H1 (cell line): ENCODE measurements around the gene PIK3R1. TPM values are rescaled to one million over a fixed set of nuclear protein-coding genes. Genes with fewer than 3 reads are reported as not detected.

Source experiments
- CTCF ChIA-PET: fragments of 300-600 bp; sonication (Branson Sonifier 250); formaldehyde crosslinking; loops from one replicate; lab custom pipeline; 2021; ENCODE audit not compliant: partially characterized antibody; lab: Charles Lee
- POLR2A ChIA-PET: fragments of 300-600 bp; sonication (Branson Sonifier 250); formaldehyde crosslinking; loops from one replicate; lab custom pipeline; 2021; ENCODE audit warnings: inconsistent platforms; ENCODE audit not compliant: partially characterized antibody; lab: Charles Lee
- DNase-seq, 2 experiments: peaks; one replicate each; pipeline versions ENCODE4 v3.0.0 to v3.0.0-alpha.2; 2010 to 2022; ENCODE audit warnings: low spot score in 2 of 2, low read depth in 1 of 2, mixed read lengths in 1 of 2
- FAIRE-seq: peaks from 2 replicates; lab custom pipeline; 2011; peaks lifted over from hg19 to GRCh38; lab: Jason Lieb, UNC
- H2AFZ ChIP-seq: 2 replicates; pipeline ENCODE4 v1.8.1; 2012; ENCODE audit warnings: low read length, inconsistent platforms
- H2AK5ac ChIP-seq: 2 replicates; pipeline ENCODE4 v1.6.1; 2013; ENCODE audit warnings: low read depth, low read length
- H2BK120ac ChIP-seq: replicated peaks from 2 replicates; pipeline ENCODE3; 2013; ENCODE audit warnings: low read depth, low read length, inconsistent platforms
- H2BK12ac ChIP-seq: 2 replicates; pipeline ENCODE4 v1.6.1; 2013; ENCODE audit warnings: low read depth, low read length
- H2BK15ac ChIP-seq: 2 replicates; pipeline ENCODE4 v1.6.1; 2013; ENCODE audit warnings: low read length
- H2BK20ac ChIP-seq: 2 replicates; pipeline ENCODE4 v1.6.1; 2013; ENCODE audit warnings: low read length
- H2BK5ac ChIP-seq: 2 replicates; pipeline ENCODE4 v1.6.1; 2013; ENCODE audit warnings: low read depth, low read length
- H3K14ac ChIP-seq: 2 replicates; pipeline ENCODE4 v1.6.1; 2013; ENCODE audit warnings: inconsistent platforms; ENCODE audit not compliant: insufficient read length
- H3K18ac ChIP-seq: 2 replicates; pipeline ENCODE4 v1.6.1; 2013; ENCODE audit warnings: low read length; ENCODE audit errors: extremely low read depth
- H3K23ac ChIP-seq: 2 replicates; pipeline ENCODE4 v1.6.1; 2013; ENCODE audit warnings: inconsistent platforms; ENCODE audit not compliant: insufficient read length
- H3K23me2 ChIP-seq: 2 replicates; pipeline ENCODE4 v1.6.1; 2013; ENCODE audit warnings: low read depth, low read length
- H3K27ac ChIP-seq: 2 replicates; pipeline ENCODE4 v1.6.1; 2011; ENCODE audit warnings: low read depth, low read length, inconsistent platforms
- H3K27me3 ChIP-seq, 4 experiments: replicated peaks in 1 of 4; 1 replicate in 1 of 4; 2 replicates in 3 of 4; pipeline versions ENCODE4 v1.6.1 to v1.8.1; 2011 to 2013; ENCODE audit warnings: low read length in 3 of 4, mild to moderate bottlenecking in 3 of 4, inconsistent platforms in 2 of 4, mixed read lengths in 2 of 4, moderate library complexity in 1 of 4; ENCODE audit not compliant: control insufficient read depth in 3 of 4, insufficient read depth in 3 of 4; ENCODE audit errors: extremely low read depth in 1 of 4
- H3K36me3 ChIP-seq, 4 experiments: 2 replicates each; pipeline versions ENCODE4 v1.6.1 to v1.8.1; 2011 to 2013; ENCODE audit warnings: mild to moderate bottlenecking in 4 of 4, low read length in 3 of 4, moderate library complexity in 2 of 4, control low read depth in 1 of 4, inconsistent platforms in 1 of 4; ENCODE audit not compliant: insufficient read depth in 4 of 4, control insufficient read depth in 2 of 4
- H3K4ac ChIP-seq: replicated peaks from 2 replicates; pipeline ENCODE3; 2013; ENCODE audit warnings: low read length, low read depth, mixed read lengths, inconsistent platforms; ENCODE audit not compliant: insufficient read length
- H3K4me1 ChIP-seq, 4 experiments: replicated peaks in 1 of 4; 1 replicate in 1 of 4; 2 replicates in 3 of 4; pipeline versions ENCODE4 v1.6.1 to v1.8.1; 2011 to 2013; ENCODE audit warnings: low read length in 3 of 4, inconsistent platforms in 2 of 4, mixed read lengths in 1 of 4; ENCODE audit not compliant: insufficient read depth in 4 of 4, control insufficient read depth in 3 of 4
- H3K4me2 ChIP-seq, 2 experiments: 2 replicates each; pipeline versions ENCODE4 v1.6.1 to v1.8.1; 2011 to 2013; ENCODE audit warnings: low read depth in 2 of 2, low read length in 2 of 2, control low read depth in 1 of 2, inconsistent platforms in 1 of 2, mild to moderate bottlenecking in 1 of 2; ENCODE audit not compliant: insufficient read depth in 1 of 2
- H3K4me3 ChIP-seq, 4 experiments: fragments of 200-600, 300-600 bp in 1 of 4; sonication (generic), shearing (Covaris generic), sonication (Bioruptor Twin) in 1 of 4; 2 replicates each; pipeline versions ENCODE4 v1.5.1 to v1.8.1; 2011 to 2016; ENCODE audit warnings: low read length in 4 of 4, low read depth in 3 of 4, control low read depth in 2 of 4, inconsistent platforms in 2 of 4, mild to moderate bottlenecking in 2 of 4, mixed read lengths in 1 of 4, moderate library complexity in 1 of 4; ENCODE audit not compliant: insufficient read depth in 2 of 4; ENCODE audit errors: extremely low read depth in 1 of 4
- H3K56ac ChIP-seq: replicated peaks from 2 replicates; pipeline ENCODE3; 2013; ENCODE audit warnings: low read depth, mild to moderate bottlenecking, mixed read lengths, low read length, inconsistent platforms; ENCODE audit not compliant: insufficient read length
- H3K79me1 ChIP-seq: 2 replicates; pipeline ENCODE4 v1.6.1; 2013; ENCODE audit warnings: low read depth, low read length, control low read depth
- H3K79me2 ChIP-seq, 2 experiments: 2 replicates each; pipeline versions ENCODE4 v1.6.1 to v1.8.1; 2012 to 2013; ENCODE audit warnings: low read length in 2 of 2, mild to moderate bottlenecking in 2 of 2, inconsistent platforms in 1 of 2; ENCODE audit not compliant: insufficient read depth in 2 of 2, control insufficient read depth in 1 of 2
- H3K9ac ChIP-seq, 4 experiments: replicated peaks in 1 of 4; 1 replicate in 1 of 4; 2 replicates in 3 of 4; pipeline versions ENCODE4 v1.6.1 to v1.8.1; 2011 to 2013; ENCODE audit warnings: low read depth in 3 of 4, low read length in 3 of 4, control low read depth in 2 of 4, mild to moderate bottlenecking in 2 of 4, moderate library complexity in 2 of 4, inconsistent platforms in 1 of 4; ENCODE audit errors: extremely low read depth in 1 of 4
- H3K9me3 ChIP-seq, 2 experiments: 2 replicates each; pipeline versions ENCODE4 v1.6.1 to v1.8.1; 2012 to 2013; ENCODE audit warnings: mild to moderate bottlenecking in 2 of 2, moderate library complexity in 2 of 2, control low read depth in 1 of 2, inconsistent platforms in 1 of 2, low read depth in 1 of 2, low read length in 1 of 2, mixed read lengths in 1 of 2; ENCODE audit not compliant: insufficient read depth in 2 of 2
- H4K20me1 ChIP-seq, 2 experiments: replicated peaks in 1 of 2; 2 replicates each; pipeline versions ENCODE3 to v1.8.1; 2011 to 2013; ENCODE audit warnings: inconsistent platforms in 2 of 2, low read length in 2 of 2, mild to moderate bottlenecking in 1 of 2; ENCODE audit not compliant: insufficient read depth in 2 of 2, control insufficient read depth in 1 of 2
- H4K5ac ChIP-seq: 2 replicates; pipeline ENCODE4 v1.6.1; 2013; ENCODE audit warnings: low read length, low read depth, mixed read lengths, inconsistent platforms; ENCODE audit not compliant: insufficient read length
- H4K8ac ChIP-seq: 2 replicates; pipeline ENCODE4 v1.8.0; 2013; ENCODE audit warnings: mild to moderate bottlenecking, moderate library complexity, low read length, inconsistent platforms; ENCODE audit not compliant: insufficient read depth; ENCODE audit errors: extremely low read depth
- H4K91ac ChIP-seq: replicated peaks from 2 replicates; pipeline ENCODE3; 2013; ENCODE audit warnings: low read length, mixed read lengths, inconsistent platforms; ENCODE audit not compliant: insufficient read length
- CBX5 ChIP-seq: fragments of 300-800, 300-1000 bp; sonication (generic); IDR thresholded peaks from 2 replicates; pipeline ENCODE4 v1.7.1; 2016; ENCODE audit warnings: antibody characterized with exemption, low read length, low read depth
- CHD2 ChIP-seq: IDR thresholded peaks from 2 replicates; pipeline ENCODE4 v1.6.1; 2012; ENCODE audit warnings: low read length, improper control_type of control experiment
- EGR1 ChIP-seq: IDR thresholded peaks from 2 replicates; pipeline ENCODE4 v1.6.1; 2011; ENCODE audit warnings: low read depth, low read length, borderline replicate concordance
- FOSL1 ChIP-seq: IDR thresholded peaks from 2 replicates; pipeline ENCODE4 v1.6.1; 2011; ENCODE audit warnings: mild to moderate bottlenecking, low read depth, low read length, moderate library complexity; ENCODE audit not compliant: insufficient read depth
- KDM1A ChIP-seq: fragments of 200-600, 300-600 bp; sonication (generic); IDR thresholded peaks from 2 replicates; pipeline ENCODE4 v1.7.1; 2016; ENCODE audit warnings: mild to moderate bottlenecking, low read length, borderline replicate concordance
- KDM4A ChIP-seq: IDR thresholded peaks from one replicate; pipeline ENCODE4 v1.7.1; 2012; ENCODE audit warnings: low read depth, mild to moderate bottlenecking, moderate library complexity, low read length, inconsistent platforms; ENCODE audit not compliant: severe bottlenecking
- NRF1 ChIP-seq: IDR thresholded peaks from 2 replicates; pipeline ENCODE4 v1.6.1; 2011; ENCODE audit warnings: mild to moderate bottlenecking, low read depth, low read length, improper control_type of control experiment
- PHF8 ChIP-seq: fragments of 200-600 bp; sonication (generic); conservative IDR thresholded peaks from 2 replicates; pipeline ENCODE4 v1.7.1; 2012; ENCODE audit warnings: low read depth, mild to moderate bottlenecking, inconsistent platforms, low read length, moderate library complexity
- RFX5 ChIP-seq: IDR thresholded peaks from 2 replicates; pipeline ENCODE4 v1.6.1; 2011; ENCODE audit warnings: low read depth, low read length, improper control_type of control experiment, borderline replicate concordance
- SP2 ChIP-seq: IDR thresholded peaks from 2 replicates; pipeline ENCODE4 v1.6.1; 2012; ENCODE audit warnings: mild to moderate bottlenecking, low read length, inconsistent platforms
- SRF ChIP-seq: IDR thresholded peaks from 2 replicates; pipeline ENCODE4 v1.6.1; 2011; ENCODE audit warnings: mild to moderate bottlenecking, low read depth, low read length, moderate library complexity
- TCF12 ChIP-seq: IDR thresholded peaks from 2 replicates; pipeline ENCODE4 v1.6.1; 2011; ENCODE audit warnings: low read depth, mild to moderate bottlenecking, low read length
- WGBS, 2 experiments: shearing (Covaris generic) in 1 of 2; methylation state at CpG; one replicate each; pipeline versions ENCODE4 v1.1.6 to v1.1.7; 2013 to 2015; ENCODE audit warnings: low lambda C conversion rate in 2 of 2, mixed read lengths in 2 of 2, inconsistent platforms in 1 of 2, low coverage in 1 of 2, missing lambda C conversion rate in 1 of 2; ENCODE audit not compliant: insufficient replicate concordance in 2 of 2, insufficient coverage in 1 of 2, insufficient read length in 1 of 2; ENCODE audit errors: extremely low coverage in 1 of 2, missing lambda C conversion rate in 1 of 2; 5-methylcytosine and 5-hydroxymethylcytosine counted together
- polyA plus RNA-seq, 7 experiments: library from polyadenylated mRNA; depleted of rRNA in 3 of 7; stranded (reverse) in 5 of 7; unstranded in 2 of 7; fragments of >200 nt in 5 of 7; fragments of 200-250 nt in 2 of 7; gene quantifications; 1 replicate in 5 of 7; 2 replicates in 1 of 7; 4 replicates in 1 of 7; pipeline versions ENCODE4 v1.2.1 to v1.2.3, GENCODE V29; 2011 to 2013; ENCODE audit warnings: missing spikeins in 2 of 7, mixed read lengths in 2 of 7
- total RNA-seq: library from RNA; stranded (reverse); fragmentation: NEBNext Ultra II Directional; extraction: Animal tissue kit (Norgen Biotek cat#: 25700); gene quantifications from 2 replicates; pipeline ENCODE4 v1.2.1, GENCODE V29; 2021
- TF ChIP-seq, protein P1 (sequence below): IDR thresholded peaks from 2 replicates; pipeline ENCODE4 v1.6.1; 2012; ENCODE audit warnings: low read length, inconsistent platforms

The PIK3R1 gene
- total and polyA plus RNA-seq, 2 of the 8 experiments (the other 6 are each of a cell fraction or from before 2014, with no cell fraction given) = 2.3 to 13.7 TPM

DNA sequence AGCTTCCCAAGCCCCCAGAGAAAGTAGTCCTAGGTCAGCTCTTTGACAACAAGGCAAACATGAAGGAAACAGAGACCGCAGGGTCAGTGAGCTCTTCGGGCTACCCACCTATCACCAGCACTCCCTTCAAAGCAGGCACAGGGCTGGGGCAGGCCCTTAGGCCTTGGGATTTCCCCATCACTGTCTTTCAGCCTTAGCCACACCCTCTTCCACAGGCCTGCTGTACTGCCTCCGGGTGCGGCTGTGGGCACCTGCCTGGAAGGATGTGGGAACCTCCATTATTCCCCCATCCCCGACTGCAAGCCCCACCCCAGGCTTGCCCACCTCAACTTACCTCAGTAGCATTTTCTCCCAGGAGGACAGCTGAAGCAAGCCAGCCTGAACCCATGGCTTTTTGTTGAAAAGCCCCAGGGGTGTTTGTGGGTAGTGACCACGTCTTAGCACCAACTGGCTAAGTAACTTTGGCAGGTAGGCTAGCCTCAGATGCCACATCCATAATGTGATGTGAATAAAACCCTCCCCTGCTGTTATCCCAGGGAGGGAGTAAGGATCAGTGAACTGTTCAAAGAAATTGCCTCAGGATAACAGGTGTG is 100.2 kb downstream of the PIK3R1 start:
- WGBS, 2 experiments = 88% methylated on average over 5 of the region's 6 CpGs; no CpG with 5 or more reads in 1 of the 2 experiments
- ChIA-PET CTCF (interaction anchor here (0.6 kb wide), 1 partner anchor 1043 kb away, joined by 3 read pairs; no protein-coding TSS in a partner anchor), POLR2A (no interaction called here)
- Histone ChIP-seq H2AFZ (no peak overlapping the region), H3K4me3 (no peak overlapping the region), H4K5ac (no peak overlapping the region), H3K23me2 (no peaks in the 10 kb centered on the region; the same call in 1 of the 2 replicates), H4K8ac (no peak overlapping the region), H2AK5ac (no peak overlapping the region), H3K9ac (no peak overlapping the region), H2BK20ac (no peak overlapping the region), H3K4me1 (no peaks in the 10 kb centered on the region), H3K4me2 (no peak overlapping the region), H3K56ac (no peak overlapping the region), H3K36me3 (no peaks in the 10 kb centered on the region), H2BK120ac (no peak overlapping the region), H2BK15ac (no peak overlapping the region), H3K27me3 (no peaks in the 10 kb centered on the region), H2BK12ac (no peak overlapping the region), H3K79me1 (no peaks in the 10 kb centered on the region), H3K4ac (no peak overlapping the region), H4K91ac (no peak overlapping the region), H4K20me1 (no peaks in the 10 kb centered on the region), H2BK5ac (no peak overlapping the region), H3K18ac (no peak overlapping the region), H3K14ac (no peak overlapping the region), H3K23ac (no peak overlapping the region), H3K79me2 (no peaks in the 10 kb centered on the region), H3K9me3 (peaks cover 0 to 4% of the 10 kb centered on the region in 2 experiments; a peak in 1 of 4 replicates), H3K27ac (no peak overlapping the region)
- FAIRE-seq (no peak), DNase-seq (no peak)
- TF ChIP-seq TCF12 (no peak), SRF (no peak), CHD2 (no peak), RFX5 (no peak), KDM1A (no peak), FOSL1 (no peak), CBX5 (no peak), PHF8 (no peak), SP2 (no peak), KDM4A (no peak), EGR1 (no peak), NRF1 (no peak)
- TF ChIP-seq, protein P1, sequence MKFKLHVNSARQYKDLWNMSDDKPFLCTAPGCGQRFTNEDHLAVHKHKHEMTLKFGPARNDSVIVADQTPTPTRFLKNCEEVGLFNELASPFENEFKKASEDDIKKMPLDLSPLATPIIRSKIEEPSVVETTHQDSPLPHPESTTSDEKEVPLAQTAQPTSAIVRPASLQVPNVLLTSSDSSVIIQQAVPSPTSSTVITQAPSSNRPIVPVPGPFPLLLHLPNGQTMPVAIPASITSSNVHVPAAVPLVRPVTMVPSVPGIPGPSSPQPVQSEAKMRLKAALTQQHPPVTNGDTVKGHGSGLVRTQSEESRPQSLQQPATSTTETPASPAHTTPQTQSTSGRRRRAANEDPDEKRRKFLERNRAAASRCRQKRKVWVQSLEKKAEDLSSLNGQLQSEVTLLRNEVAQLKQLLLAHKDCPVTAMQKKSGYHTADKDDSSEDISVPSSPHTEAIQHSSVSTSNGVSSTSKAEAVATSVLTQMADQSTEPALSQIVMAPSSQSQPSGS = no peak
